ENCODE data around the gene DYNC1H1. TPM values are rescaled to one million over a fixed set of nuclear protein-coding genes. Genes with fewer than 3 reads are reported as not detected.

Gene DYNC1H1
- total RNA-seq, 4 donors from 2014 or later: 261 to 376 (median 317) TPM

- Histone ChIP-seq H3K4me3 (no peak overlapping the region), H3K36me3 (no peaks in the 10 kb centered on the region), H3K9me3 (no peaks in the 10 kb centered on the region), H3K4me1 (peaks cover 0 to 5% (median 0%) of the 10 kb centered on the region in 3 donors), H3K27me3 (no peaks in the 10 kb centered on the region), H3K27ac (no peak overlapping the region)
- no peak for DNase-seq
- intact Hi-C loops (cut with DNase I): loop anchor here (10.0 kb wide), 1 partner anchor 181 kb away; no protein-coding TSS in a partner anchor
- no peak for TF ChIP-seq POLR2A (IDR thresholded peaks at IDR 0.05)
- no peak for TF ChIP-seq CTCF (IDR thresholded peaks at IDR 0.05)
- WGBS, 2 donors: 85 to 92% methylated on average over 4 to 24 of the region's 34 CpGs
Measured at GRCh38 chr14:101955695-101956161, 8.6 kb upstream of the DYNC1H1 start.

- intact Hi-C loops (cut with DNase I): loop anchor here (10.0 kb wide), 1 partner anchor 182 kb away; no protein-coding TSS in a partner anchor
- 81 to 87% methylated on average over 17 to 25 of the region's 25 CpGs for WGBS, 2 donors
- no peak for DNase-seq
Measured at GRCh38 chr14:101956179-101956885, 8.0 kb upstream of the DYNC1H1 start.

GRCh38 chr14:101957406-101958234 is 6.8 kb upstream of the DYNC1H1 start:
- Histone ChIP-seq H3K4me3 (no peak overlapping the region), H3K36me3 (no peaks in the 10 kb centered on the region), H3K27me3 (no peaks in the 10 kb centered on the region), H3K4me1 (peaks cover 0 to 21% (median 13%) of the 10 kb centered on the region in 3 donors), H3K27ac (no peak overlapping the region), H3K9me3 (no peaks in the 10 kb centered on the region)
- WGBS, 2 donors: 86 to 87% methylated on average over 13 of the region's 13 CpGs
- intact Hi-C loops (cut with DNase I): loop anchor here (10.0 kb wide), 1 partner anchor 183 kb away; no protein-coding TSS in a partner anchor
- no peak for DNase-seq
- no peak for TF ChIP-seq CTCF (IDR thresholded peaks at IDR 0.05)
- TF ChIP-seq POLR2A (IDR thresholded peaks at IDR 0.05): no peak

More at GRCh38 chr14:101956179-101956885, 8.0 kb upstream of the DYNC1H1 start:
- no peaks in the 10 kb centered on the region for H3K9me3 ChIP-seq
- TF ChIP-seq POLR2A (IDR thresholded peaks at IDR 0.05): no peak
- no peak for TF ChIP-seq CTCF (IDR thresholded peaks at IDR 0.05)
- H3K4me3 ChIP-seq: no peak overlapping the region
- H3K36me3 ChIP-seq: no peaks in the 10 kb centered on the region
- H3K27me3 ChIP-seq: no peaks in the 10 kb centered on the region
- H3K27ac ChIP-seq: no peak overlapping the region
- peaks cover 0 to 10% (median 3%) of the 10 kb centered on the region in 3 donors for H3K4me1 ChIP-seq

- 59 to 64% methylated on average over 8 to 11 of the region's 11 CpGs for WGBS, 2 donors
Measured at GRCh38 chr14:101958418-101959180, 5.8 kb upstream of the DYNC1H1 start.

More at GRCh38 chr14:101958418-101959180, 5.8 kb upstream of the DYNC1H1 start:
- Histone ChIP-seq H3K4me3 (no peak overlapping the region), H3K27ac (no peak overlapping the region), H3K4me1 (peaks cover 0 to 26% (median 16%) of the 10 kb centered on the region in 3 donors), H3K36me3 (no peaks in the 10 kb centered on the region), H3K9me3 (no peaks in the 10 kb centered on the region), H3K27me3 (no peaks in the 10 kb centered on the region)
- TF ChIP-seq CTCF (IDR thresholded peaks at IDR 0.05) (no peak), POLR2A (IDR thresholded peaks at IDR 0.05) (no peak)
- DNase-seq: no peak
- intact Hi-C loops (cut with DNase I): loop anchor here (10.0 kb wide), 1 partner anchor 184 kb away; no protein-coding TSS in a partner anchor

Measured in esophagus squamous epithelium (tissue), 5 donors.